ENCODE data around the gene S100A6. TPM values are rescaled to one million over a fixed set of nuclear protein-coding genes. Genes with fewer than 3 reads are reported as not detected.

The S100A6 gene
- polyA plus RNA-seq, 1 donor from 2014 or later = not detected

DNA sequence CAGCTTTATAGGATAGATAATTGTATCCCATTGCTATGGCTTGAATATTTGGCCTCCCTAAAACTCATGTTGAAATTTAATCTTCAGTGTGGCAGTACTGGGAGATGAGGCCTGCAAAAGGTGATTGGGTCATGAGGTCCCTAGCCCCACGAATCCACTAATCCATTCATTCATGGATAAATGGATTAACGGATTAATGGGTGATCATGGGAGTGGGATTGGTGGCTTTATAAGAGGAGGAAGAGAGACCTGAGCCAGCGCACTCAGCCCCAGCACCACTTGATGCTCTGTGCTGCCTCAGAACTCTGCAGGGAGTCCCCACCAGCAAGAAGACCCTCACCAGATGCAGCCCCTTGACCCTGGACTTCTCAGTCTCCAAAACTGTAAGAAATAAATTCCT, 32.0 kb downstream of the S100A6 start:
- Histone ChIP-seq H3F3A (ENCODE audit: insufficient read depth, low read length, poor library complexity, severe bottlenecking) (no peaks in the 10 kb centered on the region), H3K9ac (ENCODE audit: low read length) (no peak overlapping the region), H3K9me2 (ENCODE audit: insufficient read depth, low read length) (no peaks in the 10 kb centered on the region), H3K36me3 (ENCODE audit: insufficient read depth, low read length) (no peaks in the 10 kb centered on the region), H3K79me2 (replicated peaks; ENCODE audit: insufficient read depth, low read length) (no peaks in the 10 kb centered on the region), H3K9me3 (ENCODE audit: low read length) (no peaks in the 10 kb centered on the region), H3K4me3 (ENCODE audit: low read length) (no peak overlapping the region), H3K4me2 (ENCODE audit: low read length) (no peak overlapping the region), H3K27ac (ENCODE audit: low read length) (no peak overlapping the region), H3K27me3 (ENCODE audit: insufficient read depth, low read depth, low read length) (no peaks in the 10 kb centered on the region), H2AFZ (ENCODE audit: low read depth, low read length) (no peak overlapping the region), H4K20me1 (ENCODE audit: insufficient read depth) (no peaks in the 10 kb centered on the region)
- TF ChIP-seq TAF1 (IDR thresholded peaks at IDR 0.05; ENCODE audit: low read depth) = no peak
- no peak for TF ChIP-seq SMC3 (conservative IDR thresholded peaks at IDR 0.05; ENCODE audit: poor library complexity)
- no peak for TF ChIP-seq EP300 (conservative IDR thresholded peaks at IDR 0.05; ENCODE audit: poor library complexity, severe bottlenecking)
- TF ChIP-seq POLR2AphosphoS5 (IDR thresholded peaks at IDR 0.05) = no peak
- TF ChIP-seq, protein P1, sequence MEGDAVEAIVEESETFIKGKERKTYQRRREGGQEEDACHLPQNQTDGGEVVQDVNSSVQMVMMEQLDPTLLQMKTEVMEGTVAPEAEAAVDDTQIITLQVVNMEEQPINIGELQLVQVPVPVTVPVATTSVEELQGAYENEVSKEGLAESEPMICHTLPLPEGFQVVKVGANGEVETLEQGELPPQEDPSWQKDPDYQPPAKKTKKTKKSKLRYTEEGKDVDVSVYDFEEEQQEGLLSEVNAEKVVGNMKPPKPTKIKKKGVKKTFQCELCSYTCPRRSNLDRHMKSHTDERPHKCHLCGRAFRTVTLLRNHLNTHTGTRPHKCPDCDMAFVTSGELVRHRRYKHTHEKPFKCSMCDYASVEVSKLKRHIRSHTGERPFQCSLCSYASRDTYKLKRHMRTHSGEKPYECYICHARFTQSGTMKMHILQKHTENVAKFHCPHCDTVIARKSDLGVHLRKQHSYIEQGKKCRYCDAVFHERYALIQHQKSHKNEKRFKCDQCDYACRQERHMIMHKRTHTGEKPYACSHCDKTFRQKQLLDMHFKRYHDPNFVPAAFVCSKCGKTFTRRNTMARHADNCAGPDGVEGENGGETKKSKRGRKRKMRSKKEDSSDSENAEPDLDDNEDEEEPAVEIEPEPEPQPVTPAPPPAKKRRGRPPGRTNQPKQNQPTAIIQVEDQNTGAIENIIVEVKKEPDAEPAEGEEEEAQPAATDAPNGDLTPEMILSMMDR (IDR thresholded peaks at IDR 0.05; ENCODE audit: poor library complexity, severe bottlenecking) = no peak
- TF ChIP-seq EZH2 (IDR thresholded peaks at IDR 0.05; ENCODE audit: borderline replicate concordance, insufficient read depth, low read length, poor library complexity, severe bottlenecking) = no peak
- TF ChIP-seq MXI1 (conservative IDR thresholded peaks at IDR 0.05; ENCODE audit: poor library complexity, severe bottlenecking) = no peak
- TF ChIP-seq RAD21 (conservative IDR thresholded peaks at IDR 0.05) = no peak

- TF ChIP-seq MXI1 (conservative IDR thresholded peaks at IDR 0.05; ENCODE audit: poor library complexity, severe bottlenecking) = no peak
- no peak for TF ChIP-seq TAF1 (IDR thresholded peaks at IDR 0.05; ENCODE audit: low read depth)
- TF ChIP-seq REST (IDR thresholded peaks at IDR 0.05; ENCODE audit: borderline replicate concordance) = no peak
- TF ChIP-seq, protein P1 (IDR thresholded peaks at IDR 0.05; ENCODE audit: poor library complexity, severe bottlenecking) = no peak
- no peak for TF ChIP-seq POLR2AphosphoS5 (IDR thresholded peaks at IDR 0.05)
- no peak for TF ChIP-seq EZH2 (IDR thresholded peaks at IDR 0.05; ENCODE audit: borderline replicate concordance, insufficient read depth, low read length, poor library complexity, severe bottlenecking)
- no peak for TF ChIP-seq RAD21 (conservative IDR thresholded peaks at IDR 0.05)
- TF ChIP-seq EP300 (conservative IDR thresholded peaks at IDR 0.05; ENCODE audit: poor library complexity, severe bottlenecking) = no peak
- no peak for TF ChIP-seq SMC3 (conservative IDR thresholded peaks at IDR 0.05; ENCODE audit: poor library complexity)
- no peaks in the 10 kb centered on the region for H3K9me2 ChIP-seq (ENCODE audit: insufficient read depth, low read length)
- no peaks in the 10 kb centered on the region for H3K79me2 ChIP-seq (replicated peaks; ENCODE audit: insufficient read depth, low read length)
- H3K27me3 ChIP-seq (ENCODE audit: insufficient read depth, low read depth, low read length) = no peaks in the 10 kb centered on the region
- no peak overlapping the region for H3K4me3 ChIP-seq (ENCODE audit: low read length)
- H2AFZ ChIP-seq (ENCODE audit: low read depth, low read length) = no peak overlapping the region
- no peak overlapping the region for H3K27ac ChIP-seq (ENCODE audit: low read length)
- H3K4me2 ChIP-seq (ENCODE audit: low read length) = no peak overlapping the region
- H3K36me3 ChIP-seq (ENCODE audit: insufficient read depth, low read length) = no peaks in the 10 kb centered on the region
- H3K9ac ChIP-seq (ENCODE audit: low read length) = no peak overlapping the region
- H3F3A ChIP-seq (ENCODE audit: insufficient read depth, low read length, poor library complexity, severe bottlenecking) = no peaks in the 10 kb centered on the region
- no peaks in the 10 kb centered on the region for H3K9me3 ChIP-seq (ENCODE audit: low read length)
- H4K20me1 ChIP-seq (ENCODE audit: insufficient read depth) = no peaks in the 10 kb centered on the region
Observed at GRCh38 chr1:153498746-153499145, 37.0 kb downstream of the S100A6 start.

Data from neural cell (in vitro differentiated cells).